LNCAP (cell line): Measurements from ENCODE around the gene CANT1.

Experiments used
- TF ChIP-seq, protein P1 (sequence below): fragments of 450-650 bp; IDR thresholded peaks from 2 replicates; pipeline ENCODE4 v1.5.1; 2017; ENCODE audit warnings: mild to moderate bottlenecking

Gene CANT1

DNA sequence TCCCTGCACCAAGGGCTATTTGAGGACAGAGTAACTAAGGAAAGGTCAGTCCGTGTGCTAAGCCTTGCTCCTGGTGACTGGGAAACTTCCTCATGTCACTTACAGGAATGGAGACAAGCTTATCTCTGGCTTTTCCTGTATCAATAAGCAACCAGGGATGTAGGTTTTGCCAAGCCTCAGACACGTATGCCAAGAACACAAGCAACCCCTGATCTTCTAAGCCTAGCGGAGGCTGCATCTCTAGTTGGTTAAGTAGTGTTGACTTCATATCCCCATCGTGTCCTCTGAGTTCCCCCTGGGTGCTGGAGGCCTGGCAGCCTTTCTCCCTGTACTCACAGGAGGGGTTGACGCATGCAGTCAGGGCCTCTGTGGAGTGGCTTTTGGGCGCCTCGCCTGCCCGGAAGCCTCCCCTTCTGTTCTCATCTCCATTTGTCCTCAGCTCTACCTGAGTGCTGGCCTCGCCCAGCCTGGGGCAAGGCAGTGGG lies 13.0 kb upstream of the CANT1 start:
- TF ChIP-seq, protein P1, sequence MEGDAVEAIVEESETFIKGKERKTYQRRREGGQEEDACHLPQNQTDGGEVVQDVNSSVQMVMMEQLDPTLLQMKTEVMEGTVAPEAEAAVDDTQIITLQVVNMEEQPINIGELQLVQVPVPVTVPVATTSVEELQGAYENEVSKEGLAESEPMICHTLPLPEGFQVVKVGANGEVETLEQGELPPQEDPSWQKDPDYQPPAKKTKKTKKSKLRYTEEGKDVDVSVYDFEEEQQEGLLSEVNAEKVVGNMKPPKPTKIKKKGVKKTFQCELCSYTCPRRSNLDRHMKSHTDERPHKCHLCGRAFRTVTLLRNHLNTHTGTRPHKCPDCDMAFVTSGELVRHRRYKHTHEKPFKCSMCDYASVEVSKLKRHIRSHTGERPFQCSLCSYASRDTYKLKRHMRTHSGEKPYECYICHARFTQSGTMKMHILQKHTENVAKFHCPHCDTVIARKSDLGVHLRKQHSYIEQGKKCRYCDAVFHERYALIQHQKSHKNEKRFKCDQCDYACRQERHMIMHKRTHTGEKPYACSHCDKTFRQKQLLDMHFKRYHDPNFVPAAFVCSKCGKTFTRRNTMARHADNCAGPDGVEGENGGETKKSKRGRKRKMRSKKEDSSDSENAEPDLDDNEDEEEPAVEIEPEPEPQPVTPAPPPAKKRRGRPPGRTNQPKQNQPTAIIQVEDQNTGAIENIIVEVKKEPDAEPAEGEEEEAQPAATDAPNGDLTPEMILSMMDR, result no peak

DNA sequence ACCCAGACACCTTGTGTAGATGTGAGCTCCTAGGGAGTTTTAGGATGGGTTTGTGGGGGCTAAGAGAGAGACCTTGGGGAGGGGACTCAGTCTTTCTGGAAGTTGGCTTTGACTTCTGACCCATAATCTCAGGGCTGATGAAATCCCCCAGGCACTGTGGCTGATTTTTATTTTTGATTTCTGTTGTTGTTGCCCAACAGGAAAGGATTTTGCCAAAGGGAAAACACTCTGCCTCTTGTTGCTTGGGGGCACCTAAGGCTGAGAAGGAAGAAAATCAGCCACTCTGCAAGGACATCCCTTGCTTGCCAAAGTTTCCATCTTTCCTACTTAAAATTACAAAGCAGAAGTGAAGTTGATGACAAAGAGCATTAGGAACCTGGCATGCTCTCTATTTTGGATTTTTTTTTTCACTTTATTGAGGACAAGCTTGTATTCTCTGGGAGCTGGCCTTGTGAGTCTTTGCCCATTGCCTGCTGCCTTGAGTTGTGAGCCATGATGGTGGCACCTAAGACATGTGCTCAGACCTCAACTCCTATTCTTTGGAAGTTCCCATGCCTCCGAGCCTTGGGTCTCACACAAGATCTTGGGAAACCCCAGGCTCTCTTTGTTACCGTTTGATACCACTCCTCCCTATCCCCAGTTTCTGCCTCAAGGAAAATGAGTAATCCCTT lies 11.2 kb upstream of the CANT1 start:
- TF ChIP-seq, protein P1, result no peak

DNA sequence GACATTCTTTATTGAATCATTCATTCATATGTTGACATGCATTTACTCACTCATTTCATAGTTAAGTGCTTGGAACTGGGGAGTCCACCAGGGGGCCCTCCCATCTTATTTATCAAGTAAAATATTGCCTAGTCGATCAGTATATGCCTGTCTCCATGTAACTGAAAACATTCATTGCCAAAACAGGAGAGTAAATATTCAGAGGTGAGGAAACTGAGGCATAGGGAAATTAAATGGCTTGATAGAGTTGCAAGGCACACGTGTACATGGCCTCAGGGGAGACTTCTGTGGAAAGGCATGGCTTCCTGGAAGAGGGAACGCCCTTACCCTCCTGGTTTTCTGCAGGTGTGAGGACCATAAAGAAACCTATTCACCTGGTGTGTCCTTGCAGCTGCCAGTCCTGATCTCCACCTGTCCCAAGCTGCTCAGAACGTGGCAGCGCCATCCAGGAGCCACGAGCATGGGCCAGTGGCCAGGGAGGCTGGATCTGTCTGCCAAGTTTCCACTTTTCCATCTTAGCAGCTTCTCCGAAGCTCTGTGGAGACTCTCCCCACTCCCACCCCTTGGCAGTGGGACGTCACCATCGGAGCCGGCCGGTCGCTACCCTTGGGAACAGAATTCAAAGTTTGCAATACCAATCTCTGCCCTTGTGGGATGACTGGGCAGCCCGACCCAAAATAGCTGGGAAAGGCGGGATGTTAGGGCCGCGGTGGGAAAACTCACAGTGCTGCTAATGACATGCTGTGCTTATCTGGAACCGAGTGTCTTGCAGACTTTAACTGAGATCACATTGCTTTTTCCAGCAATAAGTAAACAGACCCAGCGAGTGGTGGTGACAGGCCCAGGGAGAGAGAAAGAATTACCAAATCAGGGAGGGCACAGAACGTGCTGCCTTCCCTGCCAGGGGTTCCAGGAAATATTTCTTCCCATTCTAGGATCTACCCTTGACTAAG lies 10.3 kb upstream of the CANT1 start:
- TF ChIP-seq, protein P1, result peak; percentile 77

DNA sequence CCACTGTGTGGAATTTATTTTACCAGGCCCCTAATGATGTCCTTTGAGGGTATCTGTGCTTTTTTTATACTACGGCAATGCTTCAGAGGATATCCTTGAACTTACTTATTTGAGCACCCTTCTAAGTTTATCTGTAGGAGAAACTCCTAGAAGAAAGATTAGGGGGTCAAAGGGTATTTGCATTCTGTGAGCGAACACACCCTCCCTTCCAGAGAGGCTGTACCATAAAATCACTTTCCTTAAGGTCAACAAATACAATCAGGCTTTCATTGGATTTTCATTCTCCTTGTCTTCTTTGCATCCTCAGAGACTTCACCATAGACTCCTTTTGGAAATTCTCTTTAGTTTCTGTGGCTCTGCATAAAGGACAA lies 9.7 kb upstream of the CANT1 start:
- TF ChIP-seq, protein P1, result no peak

DNA sequence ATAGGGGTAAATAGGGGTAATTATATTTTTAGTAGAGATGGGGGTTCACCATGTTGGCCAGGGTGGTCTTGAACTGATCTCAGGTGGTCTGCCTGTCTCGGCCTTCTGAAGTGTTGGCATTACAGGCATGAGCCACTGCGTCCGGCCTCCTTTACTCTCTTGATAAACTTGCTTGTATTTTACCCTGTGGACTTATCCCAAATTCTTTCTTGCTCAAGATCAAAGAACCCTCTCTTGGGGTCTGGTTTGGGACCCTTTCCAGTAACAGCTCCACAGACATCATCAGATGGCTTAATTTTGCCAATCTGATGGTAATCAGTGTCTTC lies 8.8 kb upstream of the CANT1 start:
- TF ChIP-seq, protein P1, result no peak

DNA sequence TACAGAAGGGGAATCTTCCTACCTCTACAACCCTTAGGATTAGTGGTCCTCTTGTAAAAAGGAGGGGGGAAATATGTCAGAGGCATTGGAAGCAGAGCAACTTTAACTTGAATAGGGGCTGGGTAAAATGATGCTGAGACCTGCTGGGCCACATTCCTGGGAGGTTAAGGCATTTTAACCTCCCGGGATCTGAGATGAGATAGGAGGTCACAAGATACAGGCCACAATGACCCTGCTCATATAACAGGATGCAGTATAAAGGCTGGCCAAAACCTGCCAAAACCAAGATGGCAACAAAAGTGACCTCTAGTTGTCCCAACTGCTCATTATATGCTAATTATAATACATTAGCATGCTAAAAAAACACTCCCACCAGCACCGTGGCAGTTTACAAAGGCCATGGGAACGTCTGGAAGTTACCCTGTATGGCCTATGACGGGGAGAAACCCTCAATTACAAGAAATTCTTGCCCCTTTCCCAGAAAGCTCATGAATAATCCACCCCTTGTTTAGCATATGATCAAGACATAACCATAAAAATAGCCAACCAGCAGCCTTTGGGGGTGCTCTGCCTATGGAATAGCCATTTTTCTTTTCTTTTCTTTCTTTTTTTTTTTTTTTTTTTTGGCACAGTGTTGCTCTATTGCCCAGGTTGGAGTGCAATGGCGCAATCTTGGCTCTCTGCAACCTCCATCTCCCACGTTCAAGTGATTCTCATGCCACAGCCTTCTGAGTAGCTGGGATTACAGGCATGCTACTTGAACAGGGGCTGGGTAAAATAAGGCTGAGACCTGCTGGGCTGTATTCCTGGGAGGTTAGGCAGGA lies 8.2 kb upstream of the CANT1 start:
- TF ChIP-seq, protein P1, result no peak

DNA sequence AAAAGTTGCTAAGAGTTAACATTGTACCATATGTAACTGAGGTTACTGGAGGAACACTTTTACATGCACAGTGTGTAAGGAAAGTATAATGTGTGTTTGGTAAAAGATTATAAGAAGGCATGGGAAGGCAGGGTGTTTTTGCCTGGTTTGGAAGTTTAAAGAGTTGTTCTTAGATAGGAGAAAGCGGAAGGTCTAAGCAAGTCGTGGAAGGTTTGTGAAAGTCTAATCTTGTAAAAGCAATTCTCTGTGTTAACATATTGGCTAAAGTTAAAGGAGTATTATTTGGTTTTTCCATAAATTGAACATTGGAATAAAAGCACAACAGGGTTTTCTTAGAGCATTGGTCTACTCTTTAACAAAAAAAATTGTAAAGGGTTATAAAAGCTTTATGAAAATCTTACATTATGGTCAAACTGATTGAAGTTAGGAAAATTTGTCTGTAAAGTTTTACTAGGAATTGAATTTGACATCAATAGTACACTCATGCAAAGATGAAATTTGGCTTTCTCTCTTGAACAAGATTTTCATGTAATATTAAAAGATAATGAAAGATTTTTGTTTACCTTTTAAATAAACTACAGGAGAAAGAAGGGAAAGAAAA lies 4.7 kb upstream of the CANT1 start:
- TF ChIP-seq, protein P1, result no peak
